ENCODE measurements around the gene RPP25. TPM values are rescaled to one million over a fixed set of nuclear protein-coding genes. Genes with fewer than 3 reads are reported as not detected.

The RPP25 gene, protein sequence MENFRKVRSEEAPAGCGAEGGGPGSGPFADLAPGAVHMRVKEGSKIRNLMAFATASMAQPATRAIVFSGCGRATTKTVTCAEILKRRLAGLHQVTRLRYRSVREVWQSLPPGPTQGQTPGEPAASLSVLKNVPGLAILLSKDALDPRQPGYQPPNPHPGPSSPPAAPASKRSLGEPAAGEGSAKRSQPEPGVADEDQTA
- 10 to 100 TPM in 2 of 4 donors, 1 to 10 TPM in 2; 3.3 to 12.4 (median 8.6) TPM for total RNA-seq

DNA sequence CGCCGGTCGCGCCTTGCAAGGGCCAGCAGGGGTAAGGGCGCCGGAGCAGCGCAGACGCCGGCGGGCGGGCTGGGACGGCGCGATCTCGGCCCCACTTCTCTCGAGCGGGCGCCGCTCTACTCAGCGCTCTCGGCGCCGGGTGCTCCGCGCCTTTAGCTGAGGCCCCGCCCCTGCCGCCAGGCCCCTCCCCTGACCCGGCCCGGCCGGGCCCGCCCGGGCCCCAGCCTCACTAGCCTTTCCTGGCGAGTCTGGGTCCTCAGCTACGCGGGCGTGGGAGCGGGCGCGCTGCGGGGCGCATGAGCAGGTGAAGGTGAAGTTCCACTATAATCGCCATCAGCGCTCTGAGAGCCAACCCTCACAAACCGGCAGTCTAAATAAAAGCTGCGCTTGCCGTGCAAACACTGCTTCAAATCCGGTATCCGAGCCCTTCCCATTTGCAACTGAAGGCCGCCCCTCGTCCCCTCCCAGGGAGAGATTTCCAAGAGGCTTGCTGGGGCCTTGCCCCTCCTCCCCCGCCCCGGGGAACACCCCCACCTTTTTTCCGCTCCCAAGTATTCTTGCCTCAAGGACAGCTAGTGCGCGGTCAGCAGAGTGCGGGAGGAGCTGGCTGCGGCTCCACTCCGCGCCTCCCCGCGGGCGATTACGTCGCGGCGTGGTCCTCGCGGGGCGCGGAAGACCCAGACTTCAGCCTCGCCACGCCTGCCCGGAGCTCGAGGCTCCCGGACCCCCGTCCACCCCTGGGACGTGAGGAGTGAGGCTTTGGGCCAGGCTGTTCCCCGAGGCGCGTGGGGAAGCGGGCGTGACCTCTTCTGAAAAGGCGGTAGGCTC is at the start of gene RPP25:
TSS of gene RPP25 (minus strand) at position 125 of the 828 bp plus-strand sequence. CDS start 189 bp downstream, outside the sequence.
- TF ChIP-seq, protein P1, sequence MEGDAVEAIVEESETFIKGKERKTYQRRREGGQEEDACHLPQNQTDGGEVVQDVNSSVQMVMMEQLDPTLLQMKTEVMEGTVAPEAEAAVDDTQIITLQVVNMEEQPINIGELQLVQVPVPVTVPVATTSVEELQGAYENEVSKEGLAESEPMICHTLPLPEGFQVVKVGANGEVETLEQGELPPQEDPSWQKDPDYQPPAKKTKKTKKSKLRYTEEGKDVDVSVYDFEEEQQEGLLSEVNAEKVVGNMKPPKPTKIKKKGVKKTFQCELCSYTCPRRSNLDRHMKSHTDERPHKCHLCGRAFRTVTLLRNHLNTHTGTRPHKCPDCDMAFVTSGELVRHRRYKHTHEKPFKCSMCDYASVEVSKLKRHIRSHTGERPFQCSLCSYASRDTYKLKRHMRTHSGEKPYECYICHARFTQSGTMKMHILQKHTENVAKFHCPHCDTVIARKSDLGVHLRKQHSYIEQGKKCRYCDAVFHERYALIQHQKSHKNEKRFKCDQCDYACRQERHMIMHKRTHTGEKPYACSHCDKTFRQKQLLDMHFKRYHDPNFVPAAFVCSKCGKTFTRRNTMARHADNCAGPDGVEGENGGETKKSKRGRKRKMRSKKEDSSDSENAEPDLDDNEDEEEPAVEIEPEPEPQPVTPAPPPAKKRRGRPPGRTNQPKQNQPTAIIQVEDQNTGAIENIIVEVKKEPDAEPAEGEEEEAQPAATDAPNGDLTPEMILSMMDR (IDR thresholded peaks at IDR 0.05; ENCODE audit: low read depth), result no peak

DNA sequence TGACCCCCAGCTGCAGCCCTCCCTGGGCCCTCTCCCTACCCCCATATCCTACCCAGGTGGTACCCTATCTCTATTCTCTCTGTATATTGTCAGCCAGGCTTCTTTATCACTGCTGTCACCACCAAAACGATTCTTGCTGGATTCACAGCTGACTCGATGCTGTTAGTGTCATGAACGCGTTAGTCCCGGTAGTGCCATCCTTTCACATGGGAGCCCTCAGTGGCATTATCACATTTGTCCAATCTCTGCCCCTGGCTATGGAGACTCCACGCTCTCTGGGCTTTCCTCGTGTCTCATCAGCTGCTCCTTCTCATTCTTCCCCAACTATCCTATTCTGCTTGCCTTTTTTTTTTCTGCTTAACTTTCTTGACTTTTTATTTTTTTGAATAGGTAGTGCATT is 45.8 kb upstream of the RPP25 start:
- TF ChIP-seq, protein P1 (IDR thresholded peaks at IDR 0.05; ENCODE audit: low read depth), result no peak

DNA sequence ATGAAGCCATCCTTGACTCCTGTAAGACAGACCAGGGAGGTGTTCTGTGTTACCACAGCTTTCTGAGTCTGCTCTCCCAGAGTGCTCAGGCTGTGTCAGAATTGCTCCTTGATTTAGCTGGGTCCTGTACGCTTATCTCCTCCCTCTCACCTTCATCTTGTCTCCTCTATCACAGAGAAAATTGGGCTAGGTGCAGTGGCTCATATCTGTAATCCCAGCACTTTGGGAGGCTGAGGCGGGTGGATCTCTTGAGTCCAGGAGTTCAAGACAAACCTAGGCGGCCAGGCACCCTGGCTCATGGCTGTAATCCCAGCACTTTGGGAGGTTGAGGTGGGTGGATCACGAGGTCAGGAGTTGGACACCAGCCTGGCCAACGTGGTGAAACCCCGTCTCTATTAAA is 44.7 kb upstream of the RPP25 start:
- TF ChIP-seq, protein P1 (IDR thresholded peaks at IDR 0.05; ENCODE audit: low read depth), result no peak

DNA sequence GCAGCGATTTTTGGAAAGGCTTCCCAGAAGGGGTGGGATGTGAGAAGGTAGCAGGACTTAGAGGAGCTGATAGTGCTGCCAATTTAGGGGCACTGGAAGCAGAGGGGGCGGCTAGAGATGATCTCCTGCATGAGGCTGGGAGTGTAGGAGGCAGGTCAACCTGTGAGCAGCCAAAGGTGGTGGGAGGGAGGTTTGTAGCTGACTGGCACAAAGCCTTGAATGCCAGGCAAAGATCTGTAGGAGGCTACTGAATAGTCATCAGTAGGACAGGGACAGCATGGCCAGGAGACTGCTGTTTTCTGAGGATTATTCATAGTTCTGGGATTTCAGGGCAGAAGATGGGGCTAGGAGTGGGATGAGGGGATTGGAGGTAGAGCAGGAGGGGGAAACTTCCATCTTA is 41.0 kb upstream of the RPP25 start:
- TF ChIP-seq, protein P1 (IDR thresholded peaks at IDR 0.05; ENCODE audit: low read depth), result no peak

DNA sequence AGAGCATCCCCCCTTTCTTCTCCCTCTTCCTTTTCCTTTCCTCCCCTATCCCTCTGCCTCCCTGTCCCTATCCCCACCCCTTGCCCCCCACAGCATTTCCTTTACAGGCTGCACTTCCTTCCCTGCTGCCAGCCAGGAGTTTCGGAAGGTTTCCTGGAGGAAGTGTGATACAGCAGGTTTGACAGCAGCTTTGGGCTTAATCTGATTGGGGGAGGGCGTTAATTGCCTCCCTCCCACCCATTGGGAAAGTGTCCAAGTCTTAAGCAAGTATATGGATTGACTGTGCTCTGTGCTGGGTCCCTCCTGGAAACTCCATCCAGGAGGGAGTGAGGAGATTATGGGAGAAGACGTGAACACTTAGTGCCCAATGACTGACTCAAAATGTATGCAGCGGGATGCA is 40.6 kb upstream of the RPP25 start:
- TF ChIP-seq, protein P1 (IDR thresholded peaks at IDR 0.05; ENCODE audit: low read depth), result no peak

DNA sequence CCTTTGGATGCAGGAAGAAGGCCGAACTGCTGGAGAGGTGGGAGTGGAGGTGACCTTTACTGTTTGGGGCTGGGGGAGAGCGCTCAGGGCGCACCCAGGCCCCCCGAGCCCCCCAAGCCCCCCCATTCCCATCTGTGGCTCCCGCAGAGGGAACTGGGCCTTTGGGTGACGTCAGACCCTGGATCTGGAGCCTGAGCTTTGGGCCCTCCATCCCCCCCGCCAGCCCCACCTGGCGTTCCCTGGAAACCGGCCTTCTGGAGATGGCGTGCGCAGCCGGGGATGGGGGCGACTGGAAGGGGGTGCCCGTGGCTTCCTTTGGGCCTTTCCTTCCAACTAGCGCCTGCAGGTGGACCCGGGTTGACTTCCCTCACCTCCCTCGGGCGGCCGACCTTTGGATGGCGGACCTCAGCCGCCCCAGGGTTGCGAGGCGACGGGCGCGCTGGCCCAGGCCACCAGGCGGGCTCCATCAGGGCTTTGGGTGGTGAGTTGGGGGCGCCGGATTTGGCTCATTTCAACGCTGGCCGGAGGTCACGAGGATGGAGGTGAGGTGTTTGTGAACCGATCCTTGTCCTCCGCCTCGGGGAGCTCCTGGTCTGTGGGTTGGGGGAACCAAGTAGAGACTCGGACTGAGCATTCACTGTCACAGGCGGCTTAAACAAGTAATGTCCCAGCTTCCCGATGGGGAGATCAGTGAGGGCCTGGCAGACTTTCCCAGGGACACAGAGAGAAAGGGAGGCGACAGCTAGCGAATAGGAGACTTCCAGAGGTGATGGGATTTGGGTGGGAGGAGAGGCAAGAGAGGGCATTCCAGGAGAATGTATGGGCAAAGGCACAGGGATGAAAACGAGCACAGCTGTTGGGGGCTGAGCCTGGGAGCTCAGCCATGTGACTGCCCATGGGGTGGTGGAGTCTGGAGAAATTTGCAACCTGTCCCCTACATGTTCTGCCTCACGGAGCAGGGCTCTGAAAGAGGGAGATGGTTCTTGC is 39.5 kb upstream of the RPP25 start:
- TF ChIP-seq, protein P1 (IDR thresholded peaks at IDR 0.05; ENCODE audit: low read depth), result no peak
